IMR-90 (cell line): Measurements from ENCODE around the gene LHPP. TPM values are rescaled to one million over a fixed set of nuclear protein-coding genes. Genes with fewer than 3 reads are reported as not detected.

ENCODE experiments used
- ATAC-seq: fragments of 200-7000 bp; cut with Tn5 transposase; 2 replicates; pipeline ENCODE4 v1.9.1; 2020; ENCODE audit warnings: low read depth, mild to moderate bottlenecking, moderate library complexity
- BruUV-seq: library from RNA; stranded (reverse); fragments of 400-500 nt; replicated peaks from 2 replicates; lab custom pipeline; 2021; lab: Mats Ljungman, UMichigan
- CTCF ChIA-PET: fragments of 300-600 bp; formaldehyde crosslinking; extraction: SDS; loops from one replicate; lab custom pipeline; 2021; ENCODE audit warnings: antibody characterized with exemption; lab: Yijun Ruan, JAX
- POLR2A ChIA-PET: fragments of 300-600 bp; sonication (Branson Sonifier 250); formaldehyde crosslinking; loops from one replicate; lab custom pipeline; 2022; ENCODE audit warnings: antibody characterized with exemption; ENCODE audit not compliant: unreplicated experiment; lab: Charles Lee
- DNase-seq: peaks from one replicate; pipeline ENCODE4 v3.0.0; 2013
- H2AFZ ChIP-seq: replicated peaks from 2 replicates; pipeline ENCODE3; 2013; ENCODE audit warnings: low read length, mild to moderate bottlenecking; ENCODE audit not compliant: poor library complexity
- H2AK5ac ChIP-seq: 2 replicates; pipeline ENCODE4 v1.6.1; 2013; ENCODE audit warnings: low read depth, low read length, inconsistent platforms
- H2AK9ac ChIP-seq: replicated peaks from 2 replicates; pipeline ENCODE3; 2013; ENCODE audit warnings: mild to moderate bottlenecking, low read depth, low read length, moderate library complexity; ENCODE audit not compliant: poor library complexity
- H2BK120ac ChIP-seq: 2 replicates; pipeline ENCODE4 v1.6.1; 2013; ENCODE audit warnings: low read depth, low read length, inconsistent platforms
- H2BK15ac ChIP-seq: 3 replicates; pipeline ENCODE4 v1.6.1; 2013; ENCODE audit warnings: low read depth, low read length, inconsistent platforms
- H2BK20ac ChIP-seq: 2 replicates; pipeline ENCODE4 v1.6.1; 2013; ENCODE audit warnings: low read depth, mild to moderate bottlenecking, inconsistent platforms, low read length, moderate library complexity
- H2BK5ac ChIP-seq: 2 replicates; pipeline ENCODE4 v1.6.1; 2013; ENCODE audit warnings: mild to moderate bottlenecking, low read depth, low read length, inconsistent platforms; ENCODE audit not compliant: poor library complexity, severe bottlenecking
- H3K14ac ChIP-seq: replicated peaks from 2 replicates; pipeline ENCODE4 v1.6.1; 2013; ENCODE audit warnings: low read depth, low read length, inconsistent platforms
- H3K18ac ChIP-seq: 2 replicates; pipeline ENCODE4 v1.6.1; 2013; ENCODE audit warnings: low read depth, low read length, control low read depth
- H3K23ac ChIP-seq: 2 replicates; pipeline ENCODE4 v1.6.1; 2013; ENCODE audit warnings: low read depth, low read length, inconsistent platforms
- H3K27ac ChIP-seq: 2 replicates; pipeline ENCODE4 v1.5.1; 2013; ENCODE audit warnings: mild to moderate bottlenecking, control low read depth, low read length; ENCODE audit not compliant: insufficient read depth
- H3K27me3 ChIP-seq: 2 replicates; pipeline ENCODE4 v1.6.1; 2013; ENCODE audit warnings: low read length; ENCODE audit not compliant: control insufficient read depth, insufficient read depth
- H3K36me3 ChIP-seq: 2 replicates; pipeline ENCODE4 v1.6.1; 2013; ENCODE audit warnings: low read length, mixed read lengths; ENCODE audit not compliant: control insufficient read depth, insufficient read depth
- H3K4ac ChIP-seq: 2 replicates; pipeline ENCODE4 v1.6.1; 2013; ENCODE audit warnings: low read depth, low read length, inconsistent platforms
- H3K4me1 ChIP-seq: 2 replicates; pipeline ENCODE4 v1.6.1; 2013; ENCODE audit warnings: low read length, mixed read lengths; ENCODE audit not compliant: control insufficient read depth, insufficient read depth
- H3K4me2 ChIP-seq: 2 replicates; pipeline ENCODE4 v1.6.1; 2013; ENCODE audit warnings: low read depth, mild to moderate bottlenecking, control low read depth, low read length, moderate library complexity
- H3K4me3 ChIP-seq: 2 replicates; pipeline ENCODE4 v1.5.1; 2013; ENCODE audit warnings: low read depth, mild to moderate bottlenecking, control low read depth, low read length, moderate library complexity; ENCODE audit not compliant: insufficient read depth
- H3K56ac ChIP-seq: 2 replicates; pipeline ENCODE4 v1.6.1; 2013; ENCODE audit warnings: low read length, inconsistent platforms; ENCODE audit not compliant: insufficient read depth; ENCODE audit errors: extremely low read depth
- H3K79me1 ChIP-seq, 2 experiments: 2 replicates each; pipeline ENCODE4 v1.6.1; 2013; ENCODE audit warnings: low read length in 2 of 2, inconsistent platforms in 1 of 2, low read depth in 1 of 2
- H3K9ac ChIP-seq: 2 replicates; pipeline ENCODE4 v1.6.1; 2013; ENCODE audit warnings: low read depth, low read length, control low read depth
- H3K9me1 ChIP-seq: 2 replicates; pipeline ENCODE4 v1.6.1; 2013; ENCODE audit warnings: low read length, inconsistent platforms; ENCODE audit not compliant: insufficient read depth
- H3K9me3 ChIP-seq: 2 replicates; pipeline ENCODE4 v1.6.1; 2013; ENCODE audit warnings: low read length; ENCODE audit not compliant: control insufficient read depth, insufficient read depth
- H4K20me1 ChIP-seq: 2 replicates; pipeline ENCODE4 v1.6.1; 2013; ENCODE audit warnings: low read length, inconsistent platforms; ENCODE audit not compliant: insufficient read depth
- H4K5ac ChIP-seq: 2 replicates; pipeline ENCODE4 v1.6.1; 2013; ENCODE audit warnings: mild to moderate bottlenecking, low read depth, low read length, control low read depth
- H4K8ac ChIP-seq, 2 experiments: 2 replicates each; pipeline ENCODE4 v1.6.1; 2013; ENCODE audit warnings: low read depth in 2 of 2, low read length in 2 of 2, control low read depth in 1 of 2, inconsistent platforms in 1 of 2
- H4K91ac ChIP-seq: 2 replicates; pipeline ENCODE4 v1.6.1; 2013; ENCODE audit warnings: low read depth, low read length, inconsistent platforms; ENCODE audit not compliant: insufficient read depth
- BHLHE40 ChIP-seq: fragments of 150-350 bp; IDR thresholded peaks from 2 replicates; pipeline ENCODE4 v1.6.1; 2016; ENCODE audit warnings: mild to moderate bottlenecking, low read depth, low read length
- CEBPB ChIP-seq: IDR thresholded peaks from 2 replicates; pipeline ENCODE4 v1.6.1; 2012; ENCODE audit warnings: low read depth, low read length, improper control_type of control experiment
- CHD1 ChIP-seq: IDR thresholded peaks from 2 replicates; pipeline ENCODE4 v1.6.1; 2012; ENCODE audit warnings: low read depth, low read length, improper control_type of control experiment
- CTCF ChIP-seq: conservative IDR thresholded peaks from 2 replicates; pipeline ENCODE4 v1.5.1; 2012; ENCODE audit warnings: mild to moderate bottlenecking, low read depth, low read length, improper control_type of control experiment
- ELK1 ChIP-seq: fragments of 150-350 bp; IDR thresholded peaks from 2 replicates; pipeline ENCODE4 v1.6.1; 2016; ENCODE audit warnings: low read depth, mild to moderate bottlenecking, low read length, moderate library complexity, borderline replicate concordance
- FOS ChIP-seq: fragments of 150-350 bp; IDR thresholded peaks from 2 replicates; pipeline ENCODE4 v1.6.1; 2016; ENCODE audit warnings: low read depth, low read length
- MAFK ChIP-seq: IDR thresholded peaks from 2 replicates; pipeline ENCODE4 v1.6.1; 2012; ENCODE audit warnings: low read depth, low read length, improper control_type of control experiment
- MAZ ChIP-seq: IDR thresholded peaks from 2 replicates; pipeline ENCODE4 v1.6.1; 2012; ENCODE audit warnings: low read depth, mild to moderate bottlenecking, low read length, improper control_type of control experiment, moderate library complexity, borderline replicate concordance
- MXI1 ChIP-seq: IDR thresholded peaks from 2 replicates; pipeline ENCODE4 v1.6.1; 2012; ENCODE audit warnings: low read depth, mild to moderate bottlenecking, low read length, moderate library complexity, borderline replicate concordance
- NFE2L2 ChIP-seq: fragments of 150-350 bp; IDR thresholded peaks from 2 replicates; pipeline ENCODE4 v1.6.1; 2016; ENCODE audit warnings: low read depth, mild to moderate bottlenecking, low read length
- POLR2A ChIP-seq: IDR thresholded peaks from 2 replicates; pipeline ENCODE4 v1.6.1; 2012; ENCODE audit warnings: mild to moderate bottlenecking, low read depth, low read length
- RAD21 ChIP-seq: IDR thresholded peaks from 2 replicates; pipeline ENCODE4 v1.6.1; 2012; ENCODE audit warnings: low read length, improper control_type of control experiment
- RCOR1 ChIP-seq: IDR thresholded peaks from 2 replicates; pipeline ENCODE4 v1.6.1; 2012; ENCODE audit warnings: mild to moderate bottlenecking, low read length, improper control_type of control experiment; ENCODE audit not compliant: insufficient replicate concordance
- RFX5 ChIP-seq: IDR thresholded peaks from 2 replicates; pipeline ENCODE4 v1.8.0; 2012; ENCODE audit warnings: low read depth, mild to moderate bottlenecking, low read length, moderate library complexity
- SMC3 ChIP-seq: fragments of 150-350 bp; IDR thresholded peaks from 2 replicates; pipeline ENCODE4 v1.6.1; 2016; ENCODE audit warnings: low read depth, mild to moderate bottlenecking, antibody characterized with exemption, low read length, moderate library complexity
- WGBS, 2 experiments: methylation state at CpG; one replicate each; pipeline versions ENCODE4 v1.1.5 to v1.1.7; 2013; ENCODE audit warnings: missing lambda C conversion rate in 2 of 2; ENCODE audit not compliant: insufficient read length in 1 of 2; ENCODE audit errors: extremely low coverage in 2 of 2; 5-methylcytosine and 5-hydroxymethylcytosine counted together
- dilution Hi-C: fragments of 300-500 bp; cut with HindIII; formaldehyde crosslinking; loops from one replicate; pipeline ENCODE4 v1.14.3; 2018; ENCODE audit warnings: low sequenced_read_pairs; ENCODE audit not compliant: unreplicated experiment
- in situ Hi-C: fragments of 300-500 bp; cut with MboI; formaldehyde crosslinking; loops from 3 replicates; pipeline ENCODE4 v1.14.3; 2019; ENCODE audit warnings: low sequenced_read_pairs, inconsistent platforms, mixed read lengths
- intact Hi-C: fragments of 100-400 bp; cut with micrococcal nuclease; formaldehyde crosslinking; loops from 2 replicates; pipeline ENCODE4 v1.10.0; 2022
- polyA plus RNA-seq, 3 experiments: library from polyadenylated mRNA; depleted of rRNA; stranded (reverse); fragments of >200 nt; gene quantifications; 2 replicates each; pipeline ENCODE4 v1.2.3, GENCODE V29; 2012; ENCODE audit warnings: low replicate concordance in 1 of 3
- total RNA-seq: library from RNA; depleted of rRNA; stranded (reverse); fragments of >200 nt; gene quantifications from 2 replicates; pipeline ENCODE4 v1.2.3, GENCODE V29; 2012
- TF ChIP-seq, protein P1 (sequence below): fragments of 150-350 bp; IDR thresholded peaks from 2 replicates; pipeline ENCODE4 v1.6.1; 2017; ENCODE audit warnings: mild to moderate bottlenecking, antibody characterized with exemption, low read length, low read depth

Gene LHPP
- total and polyA plus RNA-seq, 2 of the 4 experiments (the other 2 are of a cell fraction): 2.7 to 8.3 TPM

GRCh38 chr10:124614003-124614659 lies 152.5 kb downstream of the LHPP start:
- Histone ChIP-seq H2AK9ac (no peak overlapping the region), H3K4me2 (no peak overlapping the region), H3K36me3 (no peaks in the 10 kb centered on the region), H3K56ac (no peak overlapping the region), H3K9ac (no peak overlapping the region), H3K79me1 (no peaks in the 10 kb centered on the region), H3K4me3 (no peak overlapping the region), H3K18ac (no peak overlapping the region), H2BK120ac (no peak overlapping the region), H3K27ac (no peak overlapping the region), H2AFZ (no peak overlapping the region), H2BK5ac (no peak overlapping the region), H3K23ac (no peak overlapping the region), H4K5ac (no peak overlapping the region), H3K27me3 (no peaks in the 10 kb centered on the region), H2BK15ac (no peak overlapping the region), H4K8ac (no peak overlapping the region), H2BK20ac (no peak overlapping the region), H3K9me1 (no peaks in the 10 kb centered on the region), H4K91ac (no peak overlapping the region), H3K14ac (no peak overlapping the region), H3K4me1 (peaks cover 2% of the 10 kb centered on the region; the same call in 1 of the 2 replicates), H2AK5ac (no peak overlapping the region), H3K9me3 (no peaks in the 10 kb centered on the region), H4K20me1 (no peaks in the 10 kb centered on the region; the same call in 1 of the 2 replicates), H3K4ac (no peak overlapping the region)
- no peak for TF ChIP-seq CTCF
- TF ChIP-seq, protein P1, sequence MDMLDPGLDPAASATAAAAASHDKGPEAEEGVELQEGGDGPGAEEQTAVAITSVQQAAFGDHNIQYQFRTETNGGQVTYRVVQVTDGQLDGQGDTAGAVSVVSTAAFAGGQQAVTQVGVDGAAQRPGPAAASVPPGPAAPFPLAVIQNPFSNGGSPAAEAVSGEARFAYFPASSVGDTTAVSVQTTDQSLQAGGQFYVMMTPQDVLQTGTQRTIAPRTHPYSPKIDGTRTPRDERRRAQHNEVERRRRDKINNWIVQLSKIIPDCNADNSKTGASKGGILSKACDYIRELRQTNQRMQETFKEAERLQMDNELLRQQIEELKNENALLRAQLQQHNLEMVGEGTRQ: no peak
- TF ChIP-seq SMC3: no peak
- TF ChIP-seq CHD1: no peak
- TF ChIP-seq ELK1: no peak
- no peak for TF ChIP-seq RAD21
- TF ChIP-seq MXI1: no peak
- no peak for TF ChIP-seq POLR2A
- TF ChIP-seq CEBPB: no peak
- TF ChIP-seq NFE2L2: no peak
- no peak for TF ChIP-seq FOS
- TF ChIP-seq BHLHE40: no peak
- TF ChIP-seq MAZ: no peak
- no peak for TF ChIP-seq MAFK
- TF ChIP-seq RCOR1: no peak
- no peak for TF ChIP-seq RFX5
- dilution Hi-C loops: no loop called here
- in situ Hi-C loops: no loop called here
- 75% methylated on average over 2 of the region's 11 CpGs; no CpG with 5 or more reads in 1 of the 2 experiments for WGBS, 2 experiments
- POLR2A ChIA-PET: no interaction called here
- no TSS peak for BruUV-seq
- ATAC-seq (no peak), DNase-seq (no peak)
- intact Hi-C loops: no loop called here
- CTCF ChIA-PET: no interaction called here
